Liver (tissue), 9 donors: ENCODE data around the gene TEX53. TPM values are rescaled to one million over a fixed set of nuclear protein-coding genes. Genes with fewer than 3 reads are reported as not detected.

Experiments used
- DNase-seq: peaks from one replicate; pipeline ENCODE4 v3.0.0-alpha.2; 2017; ENCODE audit warnings: low spot score
- H3K27ac ChIP-seq, 2 donors: one replicate each; pipeline ENCODE4 v1.7.0; 2013; ENCODE audit warnings: inconsistent platforms in 2 of 2, low read length in 2 of 2, control low read depth in 1 of 2, low read depth in 1 of 2, mild to moderate bottlenecking in 1 of 2
- H3K27me3 ChIP-seq, 4 donors: one replicate each; pipeline versions ENCODE4 v1.6.1 to v1.7.0; 2013; ENCODE audit warnings: low read length in 3 of 4, inconsistent platforms in 1 of 4, mild to moderate bottlenecking in 1 of 4, moderate library complexity in 1 of 4; ENCODE audit not compliant: control insufficient read depth in 4 of 4, insufficient read depth in 4 of 4
- H3K36me3 ChIP-seq, 4 donors: one replicate each; pipeline versions ENCODE4 v1.6.1 to v1.7.0; 2013; ENCODE audit warnings: low read length in 3 of 4, mild to moderate bottlenecking in 3 of 4, low read depth in 1 of 4, moderate library complexity in 1 of 4; ENCODE audit not compliant: control insufficient read depth in 4 of 4, insufficient read depth in 3 of 4
- H3K4me1 ChIP-seq, 4 donors: one replicate each; pipeline versions ENCODE4 v1.6.1 to v1.7.0; 2013; ENCODE audit warnings: low read length in 3 of 4, mild to moderate bottlenecking in 3 of 4, moderate library complexity in 1 of 4; ENCODE audit not compliant: control insufficient read depth in 4 of 4, insufficient read depth in 4 of 4
- H3K4me3 ChIP-seq, 3 donors: one replicate each; pipeline versions ENCODE4 v1.6.1 to v1.7.0; 2013; ENCODE audit warnings: low read length in 3 of 3, control low read depth in 1 of 3, low read depth in 1 of 3, mild to moderate bottlenecking in 1 of 3
- H3K9ac ChIP-seq, 2 donors: one replicate each; pipeline ENCODE4 v1.7.0; 2013; ENCODE audit warnings: low read length in 2 of 2, mild to moderate bottlenecking in 2 of 2, moderate library complexity in 2 of 2, control low read depth in 1 of 2, low read depth in 1 of 2
- H3K9me3 ChIP-seq, 4 donors: one replicate each; pipeline versions ENCODE4 v1.6.1 to v1.7.0; 2013; ENCODE audit warnings: low read length in 3 of 4; ENCODE audit not compliant: control insufficient read depth in 4 of 4
- CTCF ChIP-seq: fragments of 150-350 bp; IDR thresholded peaks from 2 replicates; pipeline ENCODE4 v1.5.1; 2017; ENCODE audit warnings: improper control_type of control experiment, low read depth, low read length; ENCODE audit not compliant: missing input control
- EGR1 ChIP-seq, 2 donors: IDR thresholded peaks; 2 replicates each; pipeline ENCODE4 v1.6.1; 2016 to 2018; ENCODE audit warnings: antibody characterized with exemption in 2 of 2, low read depth in 2 of 2
- FOXA1 ChIP-seq: IDR thresholded peaks from 2 replicates; pipeline ENCODE4 v1.6.1; 2016; ENCODE audit warnings: antibody characterized with exemption
- FOXA2 ChIP-seq: IDR thresholded peaks from 2 replicates; pipeline ENCODE4 v1.6.1; 2016; ENCODE audit warnings: antibody characterized with exemption
- GABPA ChIP-seq, 2 donors: IDR thresholded peaks in 1 of 2; conservative IDR thresholded peaks in 1 of 2; 2 replicates each; pipeline ENCODE4 v1.6.1; 2016; ENCODE audit warnings: antibody characterized with exemption in 2 of 2, mild to moderate bottlenecking in 1 of 2, moderate library complexity in 1 of 2
- HNF4A ChIP-seq, 2 donors: conservative IDR thresholded peaks; 2 replicates each; pipeline ENCODE4 v1.6.1; 2016; ENCODE audit warnings: antibody characterized with exemption in 2 of 2, mild to moderate bottlenecking in 2 of 2
- HNF4G ChIP-seq: IDR thresholded peaks from 2 replicates; pipeline ENCODE4 v1.6.1; 2016; ENCODE audit warnings: antibody characterized with exemption
- JUND ChIP-seq, 2 donors: IDR thresholded peaks; 2 replicates each; pipeline ENCODE4 v1.6.1; 2016; ENCODE audit warnings: antibody characterized with exemption in 2 of 2
- MAX ChIP-seq: IDR thresholded peaks from 2 replicates; pipeline ENCODE4 v1.6.1; 2016; ENCODE audit warnings: antibody characterized with exemption
- NR2F2 ChIP-seq: IDR thresholded peaks from 2 replicates; pipeline ENCODE4 v1.6.1; 2016; ENCODE audit warnings: antibody characterized with exemption
- RAD21 ChIP-seq, 2 donors: IDR thresholded peaks; 2 replicates each; pipeline ENCODE4 v1.6.1; 2016; ENCODE audit warnings: antibody characterized with exemption in 2 of 2, mild to moderate bottlenecking in 2 of 2
- RXRA ChIP-seq, 2 donors: IDR thresholded peaks; 2 replicates each; pipeline ENCODE4 v1.6.1; 2017 to 2018; ENCODE audit warnings: antibody characterized with exemption in 2 of 2, mild to moderate bottlenecking in 1 of 2
- SP1 ChIP-seq: IDR thresholded peaks from 2 replicates; pipeline ENCODE4 v1.6.1; 2018; ENCODE audit warnings: antibody characterized with exemption, mild to moderate bottlenecking
- TAF1 ChIP-seq: conservative IDR thresholded peaks from 2 replicates; pipeline ENCODE4 v1.6.1; 2016; ENCODE audit warnings: antibody characterized with exemption, mild to moderate bottlenecking
- YY1 ChIP-seq: IDR thresholded peaks from 2 replicates; pipeline ENCODE4 v1.6.1; 2016; ENCODE audit warnings: antibody characterized with exemption, mild to moderate bottlenecking
- WGBS: extraction: QIAGEN DNeasy Blood & Tissue Kit; methylation state at CpG from one replicate; pipeline ENCODE4 v1.1.7; 2013; 5-methylcytosine and 5-hydroxymethylcytosine counted together
- polyA plus RNA-seq, 2 donors: library from polyadenylated mRNA; stranded (reverse) in 1 of 2; unstranded in 1 of 2; fragments of 200-250 nt in 1 of 2; fragments of >200 nt in 1 of 2; fragmentation: Nextera tagmentation in 1 of 2; extraction: Ambion mirVana in 1 of 2; gene quantifications; one replicate each; pipeline versions ENCODE4 v1.2.1 to v1.2.3, GENCODE V29; 2013 to 2015
- total RNA-seq, 2 donors: library from RNA; depleted of rRNA; stranded (reverse); fragments of >200 nt; gene quantifications; one replicate each; pipeline ENCODE4 v1.2.3, GENCODE V29; 2014
- TF ChIP-seq, protein P1 (sequence below): IDR thresholded peaks from 2 replicates; pipeline ENCODE4 v1.6.1; 2016; ENCODE audit warnings: antibody characterized with exemption, mild to moderate bottlenecking
- TF ChIP-seq, protein P2 (sequence below): IDR thresholded peaks from 2 replicates; pipeline ENCODE4 v1.6.1; 2016; ENCODE audit warnings: antibody characterized with exemption
- TF ChIP-seq, protein P3 (sequence below): IDR thresholded peaks from 2 replicates; pipeline ENCODE4 v1.6.1; 2016; ENCODE audit warnings: antibody characterized with exemption
- donor health status: healthy.
- donor health status: healthy.
- donor health status: healthy.
- donor health status: healthy.
- donor health status: healthy.

The TEX53 gene
- total and polyA plus RNA-seq, 4 donors, result not detected

- TF ChIP-seq HNF4A (conservative IDR thresholded peaks at IDR 0.05), result no peak
- no peak for TF ChIP-seq JUND (IDR thresholded peaks at IDR 0.05)
- TF ChIP-seq FOXA2, result no peak
- TF ChIP-seq CTCF, result no peak
- TF ChIP-seq NR2F2, result no peak
- no peak for TF ChIP-seq GABPA (IDR thresholded peaks at IDR 0.05 in 1 of 2, conservative IDR thresholded peaks at IDR 0.05 in 1 of 2)
- TF ChIP-seq YY1, result no peak
- TF ChIP-seq, protein P1, sequence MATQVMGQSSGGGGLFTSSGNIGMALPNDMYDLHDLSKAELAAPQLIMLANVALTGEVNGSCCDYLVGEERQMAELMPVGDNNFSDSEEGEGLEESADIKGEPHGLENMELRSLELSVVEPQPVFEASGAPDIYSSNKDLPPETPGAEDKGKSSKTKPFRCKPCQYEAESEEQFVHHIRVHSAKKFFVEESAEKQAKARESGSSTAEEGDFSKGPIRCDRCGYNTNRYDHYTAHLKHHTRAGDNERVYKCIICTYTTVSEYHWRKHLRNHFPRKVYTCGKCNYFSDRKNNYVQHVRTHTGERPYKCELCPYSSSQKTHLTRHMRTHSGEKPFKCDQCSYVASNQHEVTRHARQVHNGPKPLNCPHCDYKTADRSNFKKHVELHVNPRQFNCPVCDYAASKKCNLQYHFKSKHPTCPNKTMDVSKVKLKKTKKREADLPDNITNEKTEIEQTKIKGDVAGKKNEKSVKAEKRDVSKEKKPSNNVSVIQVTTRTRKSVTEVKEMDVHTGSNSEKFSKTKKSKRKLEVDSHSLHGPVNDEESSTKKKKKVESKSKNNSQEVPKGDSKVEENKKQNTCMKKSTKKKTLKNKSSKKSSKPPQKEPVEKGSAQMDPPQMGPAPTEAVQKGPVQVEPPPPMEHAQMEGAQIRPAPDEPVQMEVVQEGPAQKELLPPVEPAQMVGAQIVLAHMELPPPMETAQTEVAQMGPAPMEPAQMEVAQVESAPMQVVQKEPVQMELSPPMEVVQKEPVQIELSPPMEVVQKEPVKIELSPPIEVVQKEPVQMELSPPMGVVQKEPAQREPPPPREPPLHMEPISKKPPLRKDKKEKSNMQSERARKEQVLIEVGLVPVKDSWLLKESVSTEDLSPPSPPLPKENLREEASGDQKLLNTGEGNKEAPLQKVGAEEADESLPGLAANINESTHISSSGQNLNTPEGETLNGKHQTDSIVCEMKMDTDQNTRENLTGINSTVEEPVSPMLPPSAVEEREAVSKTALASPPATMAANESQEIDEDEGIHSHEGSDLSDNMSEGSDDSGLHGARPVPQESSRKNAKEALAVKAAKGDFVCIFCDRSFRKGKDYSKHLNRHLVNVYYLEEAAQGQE, result no peak
- no peak for TF ChIP-seq FOXA1
- no peak for TF ChIP-seq EGR1 (IDR thresholded peaks at IDR 0.05; ENCODE audit: low read depth in 2 of 2)
- TF ChIP-seq TAF1, result no peak
- no peak for TF ChIP-seq RXRA (IDR thresholded peaks at IDR 0.05)
- TF ChIP-seq, protein P2, sequence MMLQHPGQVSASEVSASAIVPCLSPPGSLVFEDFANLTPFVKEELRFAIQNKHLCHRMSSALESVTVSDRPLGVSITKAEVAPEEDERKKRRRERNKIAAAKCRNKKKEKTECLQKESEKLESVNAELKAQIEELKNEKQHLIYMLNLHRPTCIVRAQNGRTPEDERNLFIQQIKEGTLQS, result no peak
- TF ChIP-seq MAX, result no peak
- TF ChIP-seq, protein P3, sequence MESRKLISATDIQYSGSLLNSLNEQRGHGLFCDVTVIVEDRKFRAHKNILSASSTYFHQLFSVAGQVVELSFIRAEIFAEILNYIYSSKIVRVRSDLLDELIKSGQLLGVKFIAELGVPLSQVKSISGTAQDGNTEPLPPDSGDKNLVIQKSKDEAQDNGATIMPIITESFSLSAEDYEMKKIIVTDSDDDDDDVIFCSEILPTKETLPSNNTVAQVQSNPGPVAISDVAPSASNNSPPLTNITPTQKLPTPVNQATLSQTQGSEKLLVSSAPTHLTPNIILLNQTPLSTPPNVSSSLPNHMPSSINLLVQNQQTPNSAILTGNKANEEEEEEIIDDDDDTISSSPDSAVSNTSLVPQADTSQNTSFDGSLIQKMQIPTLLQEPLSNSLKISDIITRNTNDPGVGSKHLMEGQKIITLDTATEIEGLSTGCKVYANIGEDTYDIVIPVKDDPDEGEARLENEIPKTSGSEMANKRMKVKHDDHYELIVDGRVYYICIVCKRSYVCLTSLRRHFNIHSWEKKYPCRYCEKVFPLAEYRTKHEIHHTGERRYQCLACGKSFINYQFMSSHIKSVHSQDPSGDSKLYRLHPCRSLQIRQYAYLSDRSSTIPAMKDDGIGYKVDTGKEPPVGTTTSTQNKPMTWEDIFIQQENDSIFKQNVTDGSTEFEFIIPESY, result no peak
- no peak for TF ChIP-seq RAD21 (IDR thresholded peaks at IDR 0.05)
- DNase-seq, result no peak
- Histone ChIP-seq H3K9ac (no peak overlapping the region), H3K4me3 (no peak overlapping the region), H3K36me3 (no peaks in the 10 kb centered on the region), H3K9me3 (no peaks in the 10 kb centered on the region), H3K27me3 (no peaks in the 10 kb centered on the region), H3K4me1 (no peaks in the 10 kb centered on the region), H3K27ac (no peak overlapping the region)
Measured at GRCh38 chr9:114701988-114702387, 44.4 kb upstream of the TEX53 start.

DNA sequence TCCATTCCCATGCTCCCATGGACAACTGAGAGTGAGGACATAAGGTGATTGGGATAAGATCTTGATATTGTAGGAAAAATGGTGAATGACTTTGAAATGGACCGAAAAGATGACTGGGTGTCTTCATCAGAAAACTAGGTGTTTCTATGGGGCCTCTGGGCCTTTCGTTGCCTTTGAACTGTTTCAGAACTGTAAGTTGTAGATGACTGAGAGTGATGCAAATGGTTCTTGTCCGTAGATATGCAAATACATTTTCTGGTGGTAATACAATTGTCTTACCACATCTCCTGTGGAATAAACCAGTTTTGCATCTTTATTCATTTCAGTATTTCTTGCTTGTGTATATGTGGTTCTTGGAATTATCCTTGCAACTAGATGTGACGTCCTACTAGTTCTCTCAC, 40.3 kb upstream of the TEX53 start:
- TF ChIP-seq HNF4G (no peak), FOXA2 (no peak), SP1 (no peak), FOXA1 (no peak), NR2F2 (no peak), GABPA (IDR thresholded peaks at IDR 0.05 in 1 of 2, conservative IDR thresholded peaks at IDR 0.05 in 1 of 2) (no peak)
- TF ChIP-seq, protein P1, result no peak
- H3K27ac ChIP-seq, result no peak overlapping the region
- H3K27me3 ChIP-seq, result no peaks in the 10 kb centered on the region
- no peaks in the 10 kb centered on the region for H3K9me3 ChIP-seq
- no peak overlapping the region for H3K4me3 ChIP-seq
- no peaks in the 10 kb centered on the region for H3K4me1 ChIP-seq
- H3K9ac ChIP-seq, result no peak overlapping the region
- 90% methylated on average over 4 of the region's 4 CpGs for WGBS
- no peaks in the 10 kb centered on the region for H3K36me3 ChIP-seq
- no peak for DNase-seq
